Coronary artery (tissue), 2 donors: ENCODE data around the gene LSAMP.

Experiments used
- DNase-seq: peaks from one replicate; pipeline ENCODE4 v3.0.0-alpha.2; 2017; ENCODE audit warnings: low spot score
- H3K27ac ChIP-seq, 2 donors: fragments of 200-600 bp; sonication (generic); one replicate each; pipeline ENCODE4 v1.5.1; 2016 to 2019
- H3K4me3 ChIP-seq: fragments of 200-600 bp; sonication (generic); 2 replicates; pipeline ENCODE4 v1.5.1; 2016; ENCODE audit warnings: mild to moderate bottlenecking, moderate library complexity
- CTCF ChIP-seq: fragments of 200-600 bp; sonication (generic); IDR thresholded peaks from one replicate; pipeline ENCODE4 v1.5.1; 2019; ENCODE audit warnings: antibody characterized with exemption

Gene LSAMP

GRCh38 chr3:116263842-116264545, 181.3 kb downstream of the LSAMP start:
- Histone ChIP-seq H3K4me3 (no peak overlapping the region), H3K27ac (no peak overlapping the region)
- no peak for TF ChIP-seq CTCF
- no peak for DNase-seq

GRCh38 chr3:116260491-116260890, 184.8 kb downstream of the LSAMP start:
- TF ChIP-seq CTCF, result no peak
- no peak overlapping the region for H3K27ac ChIP-seq
- no peak for DNase-seq

GRCh38 chr3:116259984-116260383, 185.3 kb downstream of the LSAMP start:
- DNase-seq, result no peak
- TF ChIP-seq CTCF, result no peak
- Histone ChIP-seq H3K27ac (no peak overlapping the region), H3K4me3 (no peak overlapping the region)

More at GRCh38 chr3:116260491-116260890, 184.8 kb downstream of the LSAMP start:
- H3K4me3 ChIP-seq, result no peak overlapping the region

- DNase-seq, result no peak
- H3K27ac ChIP-seq, result no peak overlapping the region
- H3K4me3 ChIP-seq, result no peak overlapping the region
- TF ChIP-seq CTCF, result no peak
Measured at GRCh38 chr3:116256843-116257485, 188.3 kb downstream of the LSAMP start.

GRCh38 chr3:116254541-116254940, 190.7 kb downstream of the LSAMP start:
- H3K27ac ChIP-seq, result peak overlapping the region in 1 of 2 donors; percentile 49
- no peak for TF ChIP-seq CTCF
- DNase-seq, result no peak
- H3K4me3 ChIP-seq, result no peak overlapping the region

GRCh38 chr3:116253511-116253910, 191.8 kb downstream of the LSAMP start:
- no peak for TF ChIP-seq CTCF
- Histone ChIP-seq H3K4me3 (no peak overlapping the region), H3K27ac (no peak overlapping the region)
- DNase-seq, result no peak

GRCh38 chr3:116247605-116248004, 197.7 kb downstream of the LSAMP start:
- TF ChIP-seq CTCF, result no peak
- Histone ChIP-seq H3K4me3 (no peak overlapping the region), H3K27ac (no peak overlapping the region)
- no peak for DNase-seq
